ENCODE measurements around the gene FCSK. TPM values are rescaled to one million over a fixed set of nuclear protein-coding genes. Genes with fewer than 3 reads are reported as not detected.

FCSK gene
- total RNA-seq, 2 donors from 2014 or later: 31.3 to 38.8 TPM

- H3K9me3 ChIP-seq: no peaks in the 10 kb centered on the region
- intact Hi-C loops (cut with DNase I): no loop called here
- H3K27me3 ChIP-seq: no peaks in the 10 kb centered on the region
- no peaks in the 10 kb centered on the region for H3K4me1 ChIP-seq
- DNase-seq: no peak
- no peak overlapping the region for H3K27ac ChIP-seq
- H3K36me3 ChIP-seq: no peaks in the 10 kb centered on the region
- no peak overlapping the region for H3K9ac ChIP-seq (ENCODE audit: low read depth in 2 of 2, low read length in 2 of 2)
- no peak overlapping the region for H3K4me3 ChIP-seq
- no peak for TF ChIP-seq CTCF (IDR thresholded peaks at IDR 0.05)
Observed at GRCh38 chr16:70455910-70456309, 1.5 kb downstream of the FCSK start.

- no peak overlapping the region for H3K9ac ChIP-seq (ENCODE audit: low read depth in 2 of 2, low read length in 2 of 2)
- TF ChIP-seq CTCF (IDR thresholded peaks at IDR 0.05): no peak
- H3K27me3 ChIP-seq: no peaks in the 10 kb centered on the region
- H3K4me1 ChIP-seq: no peaks in the 10 kb centered on the region
- H3K27ac ChIP-seq: no peak overlapping the region
- DNase-seq: no peak
- H3K4me3 ChIP-seq: no peak overlapping the region
- H3K9me3 ChIP-seq: no peaks in the 10 kb centered on the region
- intact Hi-C loops (cut with DNase I): no loop called here
- no peaks in the 10 kb centered on the region for H3K36me3 ChIP-seq
Observed at GRCh38 chr16:70457446-70458166, 3.2 kb downstream of the FCSK start.

- no peaks in the 10 kb centered on the region for H3K27me3 ChIP-seq
- no peak overlapping the region for H3K9ac ChIP-seq (ENCODE audit: low read depth in 2 of 2, low read length in 2 of 2)
- H3K4me3 ChIP-seq: no peak overlapping the region
- no peaks in the 10 kb centered on the region for H3K9me3 ChIP-seq
- DNase-seq: no peak
- H3K36me3 ChIP-seq: no peaks in the 10 kb centered on the region
- TF ChIP-seq CTCF (IDR thresholded peaks at IDR 0.05): no peak
- H3K27ac ChIP-seq: no peak overlapping the region
- H3K4me1 ChIP-seq: no peaks in the 10 kb centered on the region
- intact Hi-C loops (cut with DNase I): no loop called here
Observed at GRCh38 chr16:70460737-70461261, 6.4 kb downstream of the FCSK start.

- H3K27ac ChIP-seq: no peak overlapping the region
- H3K9me3 ChIP-seq: no peaks in the 10 kb centered on the region
- no peaks in the 10 kb centered on the region for H3K36me3 ChIP-seq
- no peaks in the 10 kb centered on the region for H3K4me1 ChIP-seq
- no peaks in the 10 kb centered on the region for H3K27me3 ChIP-seq
- H3K4me3 ChIP-seq: no peak overlapping the region
- TF ChIP-seq CTCF (IDR thresholded peaks at IDR 0.05): no peak
- intact Hi-C loops (cut with DNase I): no loop called here
- H3K9ac ChIP-seq (ENCODE audit: low read depth in 2 of 2, low read length in 2 of 2): no peak overlapping the region
- DNase-seq: no peak
Observed at GRCh38 chr16:70463235-70463634, 8.8 kb downstream of the FCSK start.

GRCh38 chr16:70465999-70466804 is 11.8 kb downstream of the FCSK start:
- no peak overlapping the region for H3K9ac ChIP-seq (ENCODE audit: low read depth in 2 of 2, low read length in 2 of 2)
- TF ChIP-seq CTCF (IDR thresholded peaks at IDR 0.05): no peak
- no peaks in the 10 kb centered on the region for H3K9me3 ChIP-seq
- H3K4me1 ChIP-seq: no peaks in the 10 kb centered on the region
- no peaks in the 10 kb centered on the region for H3K36me3 ChIP-seq
- no peak overlapping the region for H3K4me3 ChIP-seq
- DNase-seq: no peak
- H3K27me3 ChIP-seq: no peaks in the 10 kb centered on the region
- H3K27ac ChIP-seq: no peak overlapping the region
- intact Hi-C loops (cut with DNase I): loop anchor here (5.0 kb wide), 1 partner anchor 69 kb away; no protein-coding TSS in a partner anchor
